IMR-90 (cell line): ENCODE measurements around the gene BPIFB2. TPM values are rescaled to one million over a fixed set of nuclear protein-coding genes. Genes with fewer than 3 reads are reported as not detected.

ENCODE experiments used
- ATAC-seq: fragments of 200-7000 bp; cut with Tn5 transposase; 2 replicates; pipeline ENCODE4 v1.9.1; 2020; ENCODE audit warnings: low read depth, mild to moderate bottlenecking, moderate library complexity
- BruUV-seq: library from RNA; stranded (reverse); fragments of 400-500 nt; replicated peaks from 2 replicates; lab custom pipeline; 2021; lab: Mats Ljungman, UMichigan
- CTCF ChIA-PET: fragments of 300-600 bp; formaldehyde crosslinking; extraction: SDS; loops from one replicate; lab custom pipeline; 2021; ENCODE audit warnings: antibody characterized with exemption; lab: Yijun Ruan, JAX
- POLR2A ChIA-PET: fragments of 300-600 bp; sonication (Branson Sonifier 250); formaldehyde crosslinking; loops from one replicate; lab custom pipeline; 2022; ENCODE audit warnings: antibody characterized with exemption; ENCODE audit not compliant: unreplicated experiment; lab: Charles Lee
- DNase-seq: peaks from one replicate; pipeline ENCODE4 v3.0.0; 2013
- H2AFZ ChIP-seq: replicated peaks from 2 replicates; pipeline ENCODE3; 2013; ENCODE audit warnings: low read length, mild to moderate bottlenecking; ENCODE audit not compliant: poor library complexity
- H2AK5ac ChIP-seq: 2 replicates; pipeline ENCODE4 v1.6.1; 2013; ENCODE audit warnings: low read depth, low read length, inconsistent platforms
- H2AK9ac ChIP-seq: replicated peaks from 2 replicates; pipeline ENCODE3; 2013; ENCODE audit warnings: mild to moderate bottlenecking, low read depth, low read length, moderate library complexity; ENCODE audit not compliant: poor library complexity
- H2BK120ac ChIP-seq: 2 replicates; pipeline ENCODE4 v1.6.1; 2013; ENCODE audit warnings: low read depth, low read length, inconsistent platforms
- H2BK15ac ChIP-seq: 3 replicates; pipeline ENCODE4 v1.6.1; 2013; ENCODE audit warnings: low read depth, low read length, inconsistent platforms
- H2BK20ac ChIP-seq: 2 replicates; pipeline ENCODE4 v1.6.1; 2013; ENCODE audit warnings: low read depth, mild to moderate bottlenecking, inconsistent platforms, low read length, moderate library complexity
- H2BK5ac ChIP-seq: 2 replicates; pipeline ENCODE4 v1.6.1; 2013; ENCODE audit warnings: mild to moderate bottlenecking, low read depth, low read length, inconsistent platforms; ENCODE audit not compliant: poor library complexity, severe bottlenecking
- H3K14ac ChIP-seq: replicated peaks from 2 replicates; pipeline ENCODE4 v1.6.1; 2013; ENCODE audit warnings: low read depth, low read length, inconsistent platforms
- H3K18ac ChIP-seq: 2 replicates; pipeline ENCODE4 v1.6.1; 2013; ENCODE audit warnings: low read depth, low read length, control low read depth
- H3K23ac ChIP-seq: 2 replicates; pipeline ENCODE4 v1.6.1; 2013; ENCODE audit warnings: low read depth, low read length, inconsistent platforms
- H3K27ac ChIP-seq: 2 replicates; pipeline ENCODE4 v1.5.1; 2013; ENCODE audit warnings: mild to moderate bottlenecking, control low read depth, low read length; ENCODE audit not compliant: insufficient read depth
- H3K27me3 ChIP-seq: 2 replicates; pipeline ENCODE4 v1.6.1; 2013; ENCODE audit warnings: low read length; ENCODE audit not compliant: control insufficient read depth, insufficient read depth
- H3K36me3 ChIP-seq: 2 replicates; pipeline ENCODE4 v1.6.1; 2013; ENCODE audit warnings: low read length, mixed read lengths; ENCODE audit not compliant: control insufficient read depth, insufficient read depth
- H3K4ac ChIP-seq: 2 replicates; pipeline ENCODE4 v1.6.1; 2013; ENCODE audit warnings: low read depth, low read length, inconsistent platforms
- H3K4me1 ChIP-seq: 2 replicates; pipeline ENCODE4 v1.6.1; 2013; ENCODE audit warnings: low read length, mixed read lengths; ENCODE audit not compliant: control insufficient read depth, insufficient read depth
- H3K4me2 ChIP-seq: 2 replicates; pipeline ENCODE4 v1.6.1; 2013; ENCODE audit warnings: low read depth, mild to moderate bottlenecking, control low read depth, low read length, moderate library complexity
- H3K4me3 ChIP-seq: 2 replicates; pipeline ENCODE4 v1.5.1; 2013; ENCODE audit warnings: low read depth, mild to moderate bottlenecking, control low read depth, low read length, moderate library complexity; ENCODE audit not compliant: insufficient read depth
- H3K56ac ChIP-seq: 2 replicates; pipeline ENCODE4 v1.6.1; 2013; ENCODE audit warnings: low read length, inconsistent platforms; ENCODE audit not compliant: insufficient read depth; ENCODE audit errors: extremely low read depth
- H3K79me1 ChIP-seq, 2 experiments: 2 replicates each; pipeline ENCODE4 v1.6.1; 2013; ENCODE audit warnings: low read length in 2 of 2, inconsistent platforms in 1 of 2, low read depth in 1 of 2
- H3K9ac ChIP-seq: 2 replicates; pipeline ENCODE4 v1.6.1; 2013; ENCODE audit warnings: low read depth, low read length, control low read depth
- H3K9me1 ChIP-seq: 2 replicates; pipeline ENCODE4 v1.6.1; 2013; ENCODE audit warnings: low read length, inconsistent platforms; ENCODE audit not compliant: insufficient read depth
- H3K9me3 ChIP-seq: 2 replicates; pipeline ENCODE4 v1.6.1; 2013; ENCODE audit warnings: low read length; ENCODE audit not compliant: control insufficient read depth, insufficient read depth
- H4K20me1 ChIP-seq: 2 replicates; pipeline ENCODE4 v1.6.1; 2013; ENCODE audit warnings: low read length, inconsistent platforms; ENCODE audit not compliant: insufficient read depth
- H4K5ac ChIP-seq: 2 replicates; pipeline ENCODE4 v1.6.1; 2013; ENCODE audit warnings: mild to moderate bottlenecking, low read depth, low read length, control low read depth
- H4K8ac ChIP-seq, 2 experiments: 2 replicates each; pipeline ENCODE4 v1.6.1; 2013; ENCODE audit warnings: low read depth in 2 of 2, low read length in 2 of 2, control low read depth in 1 of 2, inconsistent platforms in 1 of 2
- H4K91ac ChIP-seq: 2 replicates; pipeline ENCODE4 v1.6.1; 2013; ENCODE audit warnings: low read depth, low read length, inconsistent platforms; ENCODE audit not compliant: insufficient read depth
- BHLHE40 ChIP-seq: fragments of 150-350 bp; IDR thresholded peaks from 2 replicates; pipeline ENCODE4 v1.6.1; 2016; ENCODE audit warnings: mild to moderate bottlenecking, low read depth, low read length
- MAFK ChIP-seq: IDR thresholded peaks from 2 replicates; pipeline ENCODE4 v1.6.1; 2012; ENCODE audit warnings: low read depth, low read length, improper control_type of control experiment
- NFE2L2 ChIP-seq: fragments of 150-350 bp; IDR thresholded peaks from 2 replicates; pipeline ENCODE4 v1.6.1; 2016; ENCODE audit warnings: low read depth, mild to moderate bottlenecking, low read length
- RAD21 ChIP-seq: IDR thresholded peaks from 2 replicates; pipeline ENCODE4 v1.6.1; 2012; ENCODE audit warnings: low read length, improper control_type of control experiment
- SMC3 ChIP-seq: fragments of 150-350 bp; IDR thresholded peaks from 2 replicates; pipeline ENCODE4 v1.6.1; 2016; ENCODE audit warnings: low read depth, mild to moderate bottlenecking, antibody characterized with exemption, low read length, moderate library complexity
- WGBS, 2 experiments: methylation state at CpG; one replicate each; pipeline versions ENCODE4 v1.1.5 to v1.1.7; 2013; ENCODE audit warnings: missing lambda C conversion rate in 2 of 2; ENCODE audit not compliant: insufficient read length in 1 of 2; ENCODE audit errors: extremely low coverage in 2 of 2; 5-methylcytosine and 5-hydroxymethylcytosine counted together
- dilution Hi-C: fragments of 300-500 bp; cut with HindIII; formaldehyde crosslinking; loops from one replicate; pipeline ENCODE4 v1.14.3; 2018; ENCODE audit warnings: low sequenced_read_pairs; ENCODE audit not compliant: unreplicated experiment
- in situ Hi-C: fragments of 300-500 bp; cut with MboI; formaldehyde crosslinking; loops from 3 replicates; pipeline ENCODE4 v1.14.3; 2019; ENCODE audit warnings: low sequenced_read_pairs, inconsistent platforms, mixed read lengths
- intact Hi-C: fragments of 100-400 bp; cut with micrococcal nuclease; formaldehyde crosslinking; loops from 2 replicates; pipeline ENCODE4 v1.10.0; 2022
- polyA plus RNA-seq, 3 experiments: library from polyadenylated mRNA; depleted of rRNA; stranded (reverse); fragments of >200 nt; gene quantifications; 2 replicates each; pipeline ENCODE4 v1.2.3, GENCODE V29; 2012; ENCODE audit warnings: low replicate concordance in 1 of 3
- total RNA-seq: library from RNA; depleted of rRNA; stranded (reverse); fragments of >200 nt; gene quantifications from 2 replicates; pipeline ENCODE4 v1.2.3, GENCODE V29; 2012
- TF ChIP-seq, protein P1 (sequence below): conservative IDR thresholded peaks from 2 replicates; pipeline ENCODE4 v1.5.1; 2012; ENCODE audit warnings: mild to moderate bottlenecking, low read depth, low read length, improper control_type of control experiment
- TF ChIP-seq, protein P2 (sequence below): fragments of 150-350 bp; IDR thresholded peaks from 2 replicates; pipeline ENCODE4 v1.6.1; 2016; ENCODE audit warnings: low read depth, mild to moderate bottlenecking, low read length, moderate library complexity, borderline replicate concordance

The BPIFB2 gene
- total and polyA plus RNA-seq, 2 of the 4 experiments (the other 2 are of a cell fraction) = not detected

DNA sequence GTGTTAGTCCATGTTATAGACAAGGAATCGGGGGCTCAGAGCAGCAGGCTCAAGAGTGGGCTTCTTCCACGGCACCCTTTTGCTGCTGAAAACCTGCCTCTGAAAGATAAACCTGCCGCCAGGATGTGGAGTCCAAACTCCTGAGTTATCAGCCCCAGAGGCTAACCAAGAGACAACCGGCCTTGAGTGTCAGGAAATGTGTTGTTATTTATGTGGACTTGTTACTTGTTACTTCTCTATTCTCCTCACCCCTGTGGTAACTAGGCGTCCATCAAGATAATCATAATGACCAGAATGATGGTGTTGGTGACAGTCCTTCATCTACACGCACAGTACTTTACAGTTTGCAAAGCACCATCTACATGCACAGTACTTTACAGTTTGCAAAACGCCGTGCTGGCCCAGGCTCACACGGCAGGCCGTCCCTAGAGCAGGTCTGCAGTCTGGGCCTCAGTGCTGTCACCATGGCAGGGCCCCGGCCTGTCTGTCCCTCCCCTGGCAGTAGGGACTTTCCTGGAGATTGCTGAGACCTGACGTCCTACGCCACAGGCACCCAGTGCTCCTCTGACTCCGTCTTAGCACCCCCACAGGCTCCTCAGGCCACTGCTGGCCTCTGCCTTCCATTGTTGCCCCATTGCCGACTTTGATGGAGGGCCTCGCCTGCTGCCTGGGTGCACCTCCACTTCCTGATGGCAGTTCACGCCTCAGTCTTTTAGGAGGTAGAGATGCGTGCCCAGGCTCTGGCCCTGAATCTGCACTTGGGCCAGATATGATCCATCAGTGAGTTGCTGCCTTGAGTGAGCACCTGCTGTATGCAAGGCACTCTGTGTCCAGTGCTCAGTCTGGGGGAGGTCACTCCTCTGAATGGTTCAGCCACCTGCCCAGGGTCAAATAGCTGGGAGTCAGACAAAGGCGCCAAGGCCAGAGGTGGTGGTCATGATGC lies 62.9 kb downstream of the BPIFB2 start:
- Histone ChIP-seq H3K14ac (no peak overlapping the region), H2AK9ac (no peak overlapping the region), H3K36me3 (no peaks in the 10 kb centered on the region), H2AFZ (peak overlapping the region; percentile 52), H3K79me1 (no peaks in the 10 kb centered on the region), H2BK15ac (no peak overlapping the region), H3K27ac (no peak overlapping the region), H3K9me3 (no peaks in the 10 kb centered on the region), H3K18ac (no peak overlapping the region), H3K9ac (no peak overlapping the region), H4K5ac (no peak overlapping the region), H4K8ac (no peak overlapping the region), H2BK20ac (no peak overlapping the region), H3K4ac (no peak overlapping the region), H4K91ac (no peak overlapping the region), H3K9me1 (no peaks in the 10 kb centered on the region), H4K20me1 (no peaks in the 10 kb centered on the region; the same call in 1 of the 2 replicates), H3K4me2 (no peak overlapping the region), H3K4me3 (no peak overlapping the region), H2BK5ac (no peak overlapping the region), H3K4me1 (no peaks in the 10 kb centered on the region), H3K23ac (no peak overlapping the region), H2AK5ac (no peak overlapping the region), H2BK120ac (no peak overlapping the region), H3K27me3 (peaks cover 12% of the 10 kb centered on the region), H3K56ac (no peak overlapping the region)
- POLR2A ChIA-PET = no interaction called here
- intact Hi-C loops = no loop called here
- CTCF ChIA-PET = no interaction called here
- TF ChIP-seq, protein P1, sequence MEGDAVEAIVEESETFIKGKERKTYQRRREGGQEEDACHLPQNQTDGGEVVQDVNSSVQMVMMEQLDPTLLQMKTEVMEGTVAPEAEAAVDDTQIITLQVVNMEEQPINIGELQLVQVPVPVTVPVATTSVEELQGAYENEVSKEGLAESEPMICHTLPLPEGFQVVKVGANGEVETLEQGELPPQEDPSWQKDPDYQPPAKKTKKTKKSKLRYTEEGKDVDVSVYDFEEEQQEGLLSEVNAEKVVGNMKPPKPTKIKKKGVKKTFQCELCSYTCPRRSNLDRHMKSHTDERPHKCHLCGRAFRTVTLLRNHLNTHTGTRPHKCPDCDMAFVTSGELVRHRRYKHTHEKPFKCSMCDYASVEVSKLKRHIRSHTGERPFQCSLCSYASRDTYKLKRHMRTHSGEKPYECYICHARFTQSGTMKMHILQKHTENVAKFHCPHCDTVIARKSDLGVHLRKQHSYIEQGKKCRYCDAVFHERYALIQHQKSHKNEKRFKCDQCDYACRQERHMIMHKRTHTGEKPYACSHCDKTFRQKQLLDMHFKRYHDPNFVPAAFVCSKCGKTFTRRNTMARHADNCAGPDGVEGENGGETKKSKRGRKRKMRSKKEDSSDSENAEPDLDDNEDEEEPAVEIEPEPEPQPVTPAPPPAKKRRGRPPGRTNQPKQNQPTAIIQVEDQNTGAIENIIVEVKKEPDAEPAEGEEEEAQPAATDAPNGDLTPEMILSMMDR = no peak
- no peak for TF ChIP-seq NFE2L2
- no peak for TF ChIP-seq SMC3
- no peak for TF ChIP-seq RAD21
- TF ChIP-seq MAFK = no peak
- TF ChIP-seq BHLHE40 = no peak
- TF ChIP-seq, protein P2, sequence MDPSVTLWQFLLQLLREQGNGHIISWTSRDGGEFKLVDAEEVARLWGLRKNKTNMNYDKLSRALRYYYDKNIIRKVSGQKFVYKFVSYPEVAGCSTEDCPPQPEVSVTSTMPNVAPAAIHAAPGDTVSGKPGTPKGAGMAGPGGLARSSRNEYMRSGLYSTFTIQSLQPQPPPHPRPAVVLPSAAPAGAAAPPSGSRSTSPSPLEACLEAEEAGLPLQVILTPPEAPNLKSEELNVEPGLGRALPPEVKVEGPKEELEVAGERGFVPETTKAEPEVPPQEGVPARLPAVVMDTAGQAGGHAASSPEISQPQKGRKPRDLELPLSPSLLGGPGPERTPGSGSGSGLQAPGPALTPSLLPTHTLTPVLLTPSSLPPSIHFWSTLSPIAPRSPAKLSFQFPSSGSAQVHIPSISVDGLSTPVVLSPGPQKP = no peak
- ATAC-seq = no peak
- in situ Hi-C loops = no loop called here
- no peak for DNase-seq
- no TSS peak for BruUV-seq
- dilution Hi-C loops = no loop called here
- 65% methylated on average over 9 of the region's 19 CpGs; no CpG with 5 or more reads in 1 of the 2 experiments for WGBS, 2 experiments
